ENCODE results near the gene C1QTNF2.

Gene C1QTNF2, protein sequence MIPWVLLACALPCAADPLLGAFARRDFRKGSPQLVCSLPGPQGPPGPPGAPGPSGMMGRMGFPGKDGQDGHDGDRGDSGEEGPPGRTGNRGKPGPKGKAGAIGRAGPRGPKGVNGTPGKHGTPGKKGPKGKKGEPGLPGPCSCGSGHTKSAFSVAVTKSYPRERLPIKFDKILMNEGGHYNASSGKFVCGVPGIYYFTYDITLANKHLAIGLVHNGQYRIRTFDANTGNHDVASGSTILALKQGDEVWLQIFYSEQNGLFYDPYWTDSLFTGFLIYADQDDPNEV

DNA sequence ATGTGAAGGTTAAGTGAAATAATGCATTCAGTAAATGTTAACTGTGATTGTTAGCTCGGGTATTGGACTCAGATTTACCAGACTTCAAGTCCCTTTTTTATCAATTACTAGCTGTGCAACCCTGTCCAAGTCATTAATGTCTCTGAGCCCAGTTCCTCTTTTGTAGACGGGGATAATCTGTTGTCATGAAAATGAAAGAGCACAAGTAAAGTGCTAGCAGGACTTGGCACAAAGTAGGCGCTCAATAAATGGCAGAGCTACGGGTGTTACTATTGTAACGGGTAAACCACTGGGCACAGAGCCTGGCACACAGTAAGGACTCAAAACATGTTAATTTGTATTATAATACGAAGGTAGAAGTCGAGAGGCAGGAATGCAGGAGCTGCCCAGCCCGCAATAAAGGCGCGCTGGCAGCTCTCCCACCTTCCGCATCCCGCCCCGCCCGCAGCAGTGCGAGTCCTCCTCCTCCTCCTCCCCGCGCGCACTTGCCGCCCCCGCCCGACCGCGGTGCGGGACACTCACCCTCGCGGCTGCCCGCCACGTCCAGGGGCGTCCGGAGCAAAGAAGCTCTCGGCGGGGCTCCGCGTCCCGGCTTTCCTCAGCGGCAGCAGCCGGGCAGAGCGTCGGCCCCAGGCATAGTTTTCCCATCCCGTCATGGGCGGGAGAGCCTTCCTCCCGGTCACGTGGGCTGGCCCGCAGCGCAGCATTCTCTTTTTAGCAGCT, at the start of gene C1QTNF2:
TSS of gene C1QTNF2 (minus strand) at position 637 of the 723 bp plus-strand sequence. CDS start 15,615 bp downstream, outside the sequence.
- no peak for DNase-seq

DNA sequence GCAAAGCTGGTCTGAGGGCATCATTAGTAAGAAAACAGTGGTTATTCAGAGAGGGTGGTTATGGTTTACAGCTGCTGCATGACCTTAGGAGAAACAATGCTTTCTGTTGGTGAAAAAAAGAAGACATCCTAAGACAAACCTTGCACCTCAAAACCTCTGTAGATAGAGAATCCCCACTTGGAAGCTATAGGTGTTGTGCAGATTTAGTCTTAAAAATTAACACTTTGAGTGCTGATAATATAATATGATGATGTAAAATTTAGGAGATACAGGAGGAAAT, 49.8 kb upstream of the C1QTNF2 start:
- DNase-seq: no peak

DNA sequence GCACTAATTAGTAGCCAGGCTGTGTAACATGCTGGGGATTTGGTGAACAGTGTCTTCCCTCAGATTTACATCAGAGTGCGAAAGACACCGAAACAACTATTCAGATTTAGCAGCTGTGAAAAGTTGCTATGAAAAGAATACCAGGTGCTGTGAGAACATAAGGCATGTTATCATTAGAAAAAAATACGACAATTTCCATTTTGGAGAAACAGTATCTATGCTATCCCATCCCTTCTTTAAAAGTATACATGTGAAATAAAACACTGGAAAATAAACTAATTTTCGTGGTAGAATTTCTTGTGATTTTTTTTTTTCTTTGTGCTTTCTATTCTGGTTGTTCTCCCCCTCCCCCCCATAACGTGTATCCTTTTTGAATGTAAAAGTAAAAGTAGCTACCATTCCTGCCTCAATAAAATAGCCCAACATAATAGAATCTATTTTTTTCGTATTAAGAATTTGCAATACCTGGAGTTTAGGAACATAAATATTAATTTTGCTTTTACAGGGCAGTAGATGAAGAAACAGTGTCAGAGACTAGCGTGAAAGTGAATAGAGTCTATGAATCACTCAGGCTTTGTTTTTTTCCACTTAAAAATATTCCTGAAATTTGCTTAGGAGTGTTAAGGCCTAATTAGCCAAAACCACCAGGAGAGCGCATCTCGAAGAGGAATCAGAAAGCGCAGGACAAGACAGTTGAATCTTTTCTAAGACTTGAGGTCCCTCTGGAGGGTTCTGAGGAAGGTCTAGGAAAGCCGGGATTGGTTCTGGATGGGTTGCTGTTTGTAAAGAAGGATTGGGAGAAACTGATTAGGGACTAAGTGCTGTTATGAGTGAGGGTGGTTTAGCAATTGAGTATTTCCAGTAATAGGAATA, 49.3 kb upstream of the C1QTNF2 start:
- no peak for DNase-seq

DNA sequence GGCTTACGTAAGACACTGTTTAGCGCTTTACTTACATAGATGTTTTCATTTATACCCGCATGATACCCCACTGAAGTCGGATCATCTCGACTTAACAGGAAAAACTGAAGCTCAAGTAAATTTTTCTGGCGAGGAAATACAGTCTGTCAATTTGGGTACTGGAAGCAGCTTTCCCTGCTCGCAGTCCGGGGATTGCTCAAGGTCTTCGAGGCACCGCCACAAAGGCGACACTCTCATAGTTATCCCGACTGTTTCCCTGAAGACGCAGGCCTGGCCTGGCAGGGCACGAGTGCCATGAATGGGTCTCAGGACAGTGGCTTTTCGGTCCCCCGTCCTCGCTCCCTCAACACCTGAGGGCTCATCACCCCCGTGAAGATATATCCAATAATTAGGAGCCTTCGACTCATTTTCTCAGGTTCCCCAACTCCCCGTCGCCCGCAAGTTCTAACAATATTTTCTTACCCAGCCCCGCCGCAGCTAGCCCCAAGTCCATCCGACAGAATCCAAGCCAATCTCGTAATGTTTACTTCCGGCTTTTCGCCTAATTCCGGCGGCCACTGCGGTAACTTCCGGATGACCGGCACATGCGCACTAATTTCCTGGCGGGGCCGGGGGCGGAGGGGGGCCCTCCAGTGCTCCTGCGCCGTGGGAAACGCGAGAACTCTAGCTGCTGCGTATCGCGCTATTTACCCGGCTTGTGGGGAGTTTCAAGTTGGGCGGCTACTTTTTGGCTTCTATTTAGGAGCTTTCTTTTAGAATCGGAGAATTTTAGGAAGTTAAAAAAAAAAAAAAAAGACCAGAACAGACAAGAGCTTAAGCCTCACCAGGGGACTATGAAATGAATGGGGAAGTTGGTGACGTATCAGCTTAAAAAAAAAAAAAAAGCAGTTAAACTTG, 48.4 kb upstream of the C1QTNF2 start, which contains the start of gene SLU7:
TSS of gene SLU7 (minus strand) at position 521 of the 897 bp plus-strand sequence. CDS start 3,787 bp downstream, outside the sequence.
- DNase-seq: peak; percentile 82 to 88

DNA sequence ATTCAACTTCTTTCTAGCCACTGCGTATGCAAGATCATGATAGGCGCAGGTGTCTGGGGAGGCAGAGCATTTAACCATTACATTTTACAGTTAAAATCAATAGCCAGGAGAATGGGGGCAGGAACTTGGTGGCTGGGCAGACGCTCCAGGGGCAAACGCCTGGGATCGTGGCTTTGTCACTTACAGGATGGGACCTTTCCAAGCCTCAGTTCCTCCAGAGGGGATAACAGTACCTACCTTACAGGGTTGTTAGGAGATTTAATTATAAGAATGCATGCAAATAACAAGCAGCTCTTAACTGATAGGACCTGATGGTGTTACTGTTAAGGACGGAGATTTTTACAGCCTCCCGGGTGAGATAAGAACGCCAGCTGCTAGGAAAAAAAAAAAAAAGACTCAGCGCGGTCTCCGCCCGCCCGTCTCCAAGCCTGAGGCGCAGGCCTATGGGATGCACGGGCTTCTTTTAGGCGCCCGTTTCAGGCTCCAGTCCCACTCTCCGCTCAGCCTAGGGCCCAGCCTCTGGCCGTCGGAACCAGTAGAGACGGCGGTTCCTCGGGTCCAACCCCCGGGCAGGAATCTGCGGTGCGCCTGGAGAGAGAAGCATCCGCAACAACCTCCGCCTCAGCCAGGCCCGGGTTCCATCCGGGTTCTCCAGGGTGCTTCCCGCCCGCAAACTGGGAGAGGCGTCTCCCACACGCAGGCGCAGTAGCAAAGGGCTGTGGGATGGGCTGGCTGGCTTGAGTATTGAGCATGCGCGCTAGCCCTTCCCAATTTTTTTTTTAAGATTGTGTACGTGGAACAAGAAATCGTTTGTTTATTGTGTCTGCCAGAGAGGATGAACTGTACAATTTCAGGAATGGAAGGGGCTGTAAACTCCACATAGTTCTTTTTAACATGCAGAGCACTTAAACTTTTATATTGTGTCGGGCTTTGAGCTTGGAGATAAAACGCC, 29.3 kb upstream of the C1QTNF2 start, which contains the start of gene FAM200C:
TSS of gene FAM200C (minus strand) at position 653 of the 952 bp plus-strand sequence. CDS start 4,564 bp downstream, outside the sequence.
- DNase-seq: peak; percentile 45 to 81

DNA sequence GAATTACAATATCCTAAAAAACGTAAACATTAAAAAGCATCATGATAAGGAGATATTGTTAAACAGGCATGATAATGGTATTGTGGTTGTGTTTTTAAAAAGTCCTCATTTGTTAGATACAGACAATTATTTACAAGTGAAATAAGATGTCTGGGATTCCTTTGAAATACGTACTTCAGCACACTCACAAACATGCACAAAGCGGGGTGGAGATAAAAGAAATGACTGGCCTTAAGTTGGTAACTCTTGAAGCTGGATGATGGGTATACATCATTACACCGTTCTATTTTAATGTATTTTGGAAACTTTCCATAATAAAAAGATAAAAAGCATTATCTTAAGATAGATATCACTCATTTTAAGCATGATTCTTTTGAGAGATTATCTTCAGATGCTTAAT, 28.4 kb upstream of the C1QTNF2 start:
- no peak for DNase-seq

DNA sequence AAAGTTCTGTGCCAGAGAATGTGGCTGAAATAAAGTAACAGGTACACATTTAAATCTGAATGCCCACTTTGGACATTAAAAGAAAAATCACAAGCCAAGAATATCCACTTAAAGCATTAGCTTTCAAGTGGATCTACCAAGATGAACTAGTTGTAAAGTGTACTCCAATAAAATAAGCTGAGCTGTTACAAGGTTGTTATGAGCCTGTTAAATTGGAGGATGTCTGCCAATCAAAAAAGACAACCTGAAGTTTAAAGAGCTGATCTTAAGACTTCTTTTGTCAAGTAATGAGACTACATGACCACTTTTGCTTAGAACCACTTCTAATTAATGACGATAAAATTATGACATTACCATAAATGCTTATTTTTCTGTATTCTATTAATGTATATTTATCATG, 27.1 kb upstream of the C1QTNF2 start:
- DNase-seq: no peak

DNA sequence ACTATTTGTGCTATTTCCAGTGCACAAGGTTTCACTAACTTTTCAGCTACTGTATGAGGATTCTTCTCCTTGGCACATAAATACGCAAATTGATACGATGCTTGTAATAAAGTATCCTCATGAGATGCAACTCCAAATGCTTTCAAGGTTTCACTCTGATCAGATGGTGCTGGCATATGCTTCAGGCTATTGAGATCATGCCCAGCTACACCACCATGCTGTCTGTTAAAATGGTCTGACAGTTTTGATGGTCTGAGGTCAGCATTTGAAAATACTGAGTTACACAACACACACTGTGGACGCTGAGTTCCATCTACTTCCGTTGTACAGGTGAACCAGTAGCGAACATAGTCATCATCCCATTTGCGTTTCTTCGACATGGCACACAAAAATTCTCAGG, 24.7 kb upstream of the C1QTNF2 start:
- no peak for DNase-seq

DNA sequence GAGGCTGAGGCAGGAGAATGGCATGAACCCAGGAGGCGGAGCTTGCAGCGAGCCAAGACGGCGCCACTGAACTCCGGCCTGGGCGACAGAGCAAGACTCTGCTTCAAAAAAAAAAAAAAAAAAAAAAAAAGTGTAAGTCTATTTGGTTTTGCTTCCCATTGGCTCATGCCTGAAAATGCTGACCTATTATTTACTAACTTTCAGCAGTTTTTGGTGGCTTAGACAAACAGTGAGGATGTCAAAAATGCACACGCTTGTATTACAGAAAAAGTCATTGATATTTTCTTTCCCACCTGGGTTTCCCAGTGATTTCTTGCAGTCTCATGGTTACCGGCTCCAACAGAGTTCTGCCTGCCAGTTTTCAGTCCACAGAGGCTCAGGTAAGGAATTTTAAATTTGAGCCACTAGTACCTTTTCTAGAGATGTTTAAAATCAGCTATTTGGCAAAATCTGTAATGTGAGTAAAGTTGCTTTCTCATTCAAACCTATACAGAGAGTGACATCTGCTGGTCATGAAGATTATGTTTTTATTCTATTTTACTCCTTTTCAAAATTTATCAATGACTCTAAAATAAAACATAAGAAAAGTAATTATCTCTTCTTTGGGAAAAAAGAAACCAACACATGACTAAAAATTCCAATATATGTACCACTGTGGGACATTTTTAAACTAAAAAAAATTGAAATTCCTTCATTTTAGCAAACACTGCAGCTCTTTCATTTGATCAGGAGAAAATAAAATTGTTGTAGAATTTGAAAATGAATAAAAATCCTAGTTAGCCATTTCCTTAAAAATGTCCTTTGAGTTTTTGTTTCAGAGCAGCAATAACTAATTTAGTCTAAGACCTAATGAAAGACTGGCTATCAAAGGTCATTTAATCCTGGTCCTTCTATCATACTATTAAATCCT, 20.6 kb upstream of the C1QTNF2 start:
- DNase-seq: no peak

DNA sequence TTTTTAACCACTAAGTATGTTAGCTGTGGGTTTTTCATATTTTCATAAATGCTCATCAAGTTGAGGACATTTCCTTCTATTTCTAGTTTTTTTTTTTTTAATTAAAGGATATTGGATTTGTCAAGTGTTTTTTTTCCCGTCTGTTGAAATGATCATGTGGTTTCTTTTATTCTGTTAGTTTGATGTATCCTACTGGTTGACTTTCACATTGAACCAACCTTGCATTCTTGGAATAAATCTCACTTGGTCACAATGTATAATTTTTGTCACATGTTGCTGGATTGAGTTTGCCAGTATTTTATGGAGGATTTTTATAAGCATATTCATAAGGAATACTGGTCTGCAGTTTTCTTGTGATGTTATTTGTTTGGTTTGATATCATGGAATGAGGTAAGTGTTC, 17.0 kb upstream of the C1QTNF2 start:
- DNase-seq: no peak

DNA sequence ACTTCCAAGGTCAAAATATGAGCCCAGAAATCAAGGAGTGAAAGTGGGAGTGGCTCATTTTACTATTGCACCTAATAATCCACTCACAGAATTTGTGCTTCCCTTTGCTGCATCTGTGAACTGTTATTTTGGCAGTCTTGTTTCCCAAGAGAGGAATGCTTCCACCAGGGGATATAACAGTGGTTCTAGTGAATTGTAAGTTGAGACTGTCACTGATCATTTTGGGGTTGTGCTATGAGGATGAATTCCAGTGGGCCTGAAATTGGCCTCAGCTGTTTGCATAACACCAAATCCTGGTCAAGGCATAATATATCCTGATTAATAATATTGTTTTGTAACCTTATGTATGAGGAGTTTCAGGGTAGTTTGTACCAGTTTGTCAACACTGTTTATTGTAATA, 15.1 kb upstream of the C1QTNF2 start:
- no peak for DNase-seq

DNA sequence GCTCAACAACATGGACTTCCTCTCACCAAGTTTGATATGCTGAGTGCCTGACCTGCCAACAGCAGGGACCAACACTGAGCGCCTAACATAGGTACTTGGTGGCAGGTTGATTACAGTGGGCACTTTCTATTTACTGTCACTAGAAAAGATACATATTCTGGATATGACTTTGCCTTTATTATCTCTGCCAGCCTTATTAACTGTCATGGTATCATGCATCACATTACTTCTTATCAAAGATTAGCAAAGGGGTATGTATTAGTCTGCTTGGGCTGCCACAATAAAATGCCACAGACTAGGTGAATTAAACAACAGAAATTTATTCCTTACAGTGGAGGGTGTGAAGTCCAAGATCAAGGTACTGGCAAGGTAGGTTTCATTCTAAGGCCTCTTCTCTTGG, 14.3 kb upstream of the C1QTNF2 start:
- no peak for DNase-seq

DNA sequence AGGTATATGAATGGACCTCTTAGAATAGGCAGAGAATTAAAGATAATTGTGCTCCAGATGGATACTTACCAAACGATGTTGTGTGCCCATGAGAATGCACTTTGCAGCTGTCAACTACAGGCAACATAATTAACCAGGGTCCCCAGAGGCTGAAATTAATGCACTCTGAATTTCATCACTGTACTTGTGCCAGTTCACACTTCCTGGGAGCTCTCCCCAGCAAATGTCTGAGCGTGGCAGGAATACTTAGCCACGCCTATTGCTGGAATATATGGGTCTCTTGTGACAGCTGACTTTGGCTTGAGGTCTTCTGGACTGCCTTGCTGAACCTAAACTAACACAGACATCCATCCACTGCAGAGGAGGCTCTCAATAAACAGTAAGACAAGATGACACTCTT, 11.9 kb upstream of the C1QTNF2 start:
- DNase-seq: no peak

DNA sequence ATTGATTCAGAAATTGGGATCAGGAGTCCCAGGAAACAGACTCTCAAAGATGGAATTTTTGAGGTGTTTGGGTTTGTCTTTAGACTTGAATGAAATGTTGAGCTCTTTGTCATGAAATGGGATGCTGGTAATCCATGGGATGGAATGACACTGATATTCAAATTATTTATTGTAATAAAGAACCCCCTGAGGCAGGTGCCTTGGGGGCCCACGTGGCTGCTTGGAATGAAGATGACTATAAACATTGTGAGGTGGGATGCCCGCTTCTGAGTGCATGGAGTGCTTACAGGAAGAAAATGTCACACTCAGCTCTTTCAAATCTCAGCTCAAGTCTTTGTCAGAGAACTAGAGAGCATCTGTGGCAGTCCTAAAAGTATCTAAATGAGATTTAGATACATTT, 9.6 kb upstream of the C1QTNF2 start:
- DNase-seq: no peak

DNA sequence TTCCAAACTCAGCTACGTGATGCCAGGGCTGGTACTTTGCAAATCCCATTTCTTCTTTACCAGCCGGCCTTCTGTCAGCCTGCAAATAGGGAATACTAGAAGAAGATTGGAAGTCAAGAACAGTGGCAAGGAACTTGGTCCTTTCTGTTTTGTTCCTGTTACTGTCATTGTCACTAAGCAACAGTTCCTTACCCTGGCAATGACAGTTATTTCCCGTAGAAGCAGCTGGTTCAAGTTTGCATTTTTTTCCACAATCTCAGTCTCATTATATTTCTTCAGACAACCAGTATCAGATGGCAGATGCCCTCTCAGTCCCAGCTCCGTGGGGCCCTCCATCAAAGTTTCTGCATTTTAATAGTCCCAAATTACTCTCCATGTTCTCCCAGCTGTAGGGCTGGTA, 9.1 kb upstream of the C1QTNF2 start:
- peak in 1 of 2 donors; percentile 36 for DNase-seq

DNA sequence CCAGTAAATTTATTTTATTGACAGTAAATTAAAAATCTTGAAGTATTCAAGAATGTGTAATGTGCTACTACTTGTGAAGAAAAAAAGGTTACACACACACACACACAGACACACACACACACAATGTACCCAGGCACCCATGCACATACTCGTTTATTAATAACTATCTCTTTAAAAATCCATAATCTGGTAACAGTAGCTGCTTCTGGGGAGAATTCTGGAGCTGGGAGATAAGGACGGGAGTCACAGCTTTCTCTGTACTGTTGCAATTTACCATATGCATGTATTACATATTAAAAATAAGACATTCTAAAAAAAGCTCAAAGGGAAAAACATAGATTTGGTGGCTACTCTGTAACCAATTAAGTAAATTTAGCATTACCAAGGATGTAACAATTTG, 7.9 kb upstream of the C1QTNF2 start:
- DNase-seq: no peak

DNA sequence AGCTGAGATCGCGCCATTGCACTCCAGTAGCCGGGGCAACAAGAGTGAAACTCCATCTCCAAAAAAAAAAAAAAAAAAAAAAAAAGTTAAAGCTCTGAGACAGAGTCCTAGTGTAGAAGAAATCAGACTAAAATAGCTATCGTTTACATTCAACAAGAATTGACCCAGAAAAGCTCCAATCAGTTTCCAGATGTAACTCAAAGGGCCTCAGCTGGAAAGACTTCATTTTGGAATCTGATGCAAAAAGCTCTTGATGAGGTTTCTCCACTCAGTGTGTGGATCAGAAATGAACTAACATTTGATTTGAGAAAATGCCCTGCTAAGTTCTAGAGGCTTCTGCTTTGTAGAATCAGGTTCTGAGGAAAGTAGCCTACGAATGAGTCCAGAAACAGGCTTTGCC, 7.2 kb upstream of the C1QTNF2 start:
- DNase-seq: no peak

DNA sequence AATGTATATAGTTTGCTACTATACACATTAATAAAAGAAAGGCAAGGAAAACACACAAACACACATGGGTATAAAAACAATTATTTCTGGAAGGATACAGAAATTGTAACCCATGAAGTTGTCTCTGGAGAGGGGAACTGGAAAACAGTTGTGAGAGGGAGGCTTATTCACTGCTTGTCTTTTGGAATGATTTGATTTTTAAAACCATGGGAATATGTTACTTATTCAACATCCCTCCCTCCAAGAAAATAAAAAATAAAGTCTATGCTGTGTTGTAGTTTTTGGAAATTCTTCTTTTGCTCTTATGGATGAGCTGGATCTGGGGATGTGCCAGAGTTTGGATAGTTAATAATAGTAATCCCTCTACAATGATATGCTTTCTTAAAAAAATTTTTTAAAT, 6.0 kb upstream of the C1QTNF2 start:
- DNase-seq: no peak

DNA sequence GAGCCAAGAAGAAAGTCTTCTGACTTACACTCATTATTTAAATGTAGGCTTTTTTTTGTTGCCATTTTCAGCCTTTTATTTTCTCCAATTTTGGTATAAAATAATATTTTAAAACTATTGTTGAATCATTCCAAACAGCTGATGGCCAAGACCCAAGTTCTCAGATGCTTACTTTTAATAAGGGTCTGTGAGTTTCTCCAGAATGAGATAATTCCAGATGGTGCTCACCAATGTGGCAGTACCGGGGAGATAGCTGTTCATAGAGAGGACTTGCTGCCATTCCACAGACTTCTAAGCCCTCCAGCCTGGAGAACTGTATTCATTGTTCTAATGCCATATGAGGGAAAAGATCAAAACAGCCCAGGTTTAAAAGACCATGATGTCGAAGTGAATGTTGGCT, 5.3 kb upstream of the C1QTNF2 start:
- DNase-seq: no peak

DNA sequence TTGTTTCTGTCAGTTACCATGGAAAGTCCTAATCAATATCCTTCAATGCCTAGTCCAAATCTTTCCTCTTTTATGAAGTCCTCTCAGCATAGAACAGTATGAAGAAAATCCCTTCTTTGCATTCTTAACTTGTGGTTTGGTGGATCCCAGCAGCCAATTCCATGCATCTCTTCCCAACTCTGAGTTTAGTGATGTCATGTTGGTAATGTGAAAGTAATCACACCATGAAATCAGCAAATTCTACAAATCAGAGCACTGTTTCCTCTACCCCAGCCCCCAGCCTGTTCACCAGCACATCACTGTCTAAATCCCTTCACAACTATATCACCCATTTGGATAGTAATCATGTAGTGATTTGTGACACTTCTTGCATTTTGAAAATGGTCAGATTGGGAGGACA, 4.7 kb upstream of the C1QTNF2 start:
- no peak for DNase-seq

All from bone marrow (tissue), 2 donors.